ENCODE measurements around the gene DRG1.

DRG1 gene

GRCh38 chr22:31465307-31465706, 65.9 kb downstream of the DRG1 start:
- Histone ChIP-seq H3K36me3 (ENCODE audit: insufficient read depth, low read length) (peaks cover 79% of the 10 kb centered on the region), H3K9me3 (ENCODE audit: insufficient read depth, low read depth, low read length) (no peaks in the 10 kb centered on the region), H3K4me1 (ENCODE audit: insufficient read depth, low read length, poor library complexity, severe bottlenecking) (no peaks in the 10 kb centered on the region), H2AFZ (ENCODE audit: low read length) (no peak overlapping the region), H3K9me2 (replicated peaks; ENCODE audit: low read depth, low read length) (no peaks in the 10 kb centered on the region), H3K79me2 (ENCODE audit: insufficient read depth, low read length) (no peaks in the 10 kb centered on the region; the same call in 1 of the 2 replicates), H4K20me1 (ENCODE audit: insufficient read depth, low read length, poor library complexity, severe bottlenecking) (peaks cover 7% of the 10 kb centered on the region), H3K27me3 (ENCODE audit: insufficient read depth, low read length, poor library complexity, severe bottlenecking) (no peaks in the 10 kb centered on the region), H3K4me2 (ENCODE audit: low read depth, low read length, poor library complexity, severe bottlenecking) (no peak overlapping the region), H3F3A (ENCODE audit: low read depth) (no peaks in the 10 kb centered on the region), H3K9ac (ENCODE audit: low read depth, low read length, poor library complexity, severe bottlenecking) (no peak overlapping the region), H3K4me3 (ENCODE audit: low read length, poor library complexity, severe bottlenecking) (no peak overlapping the region)
- TF ChIP-seq CTCF (conservative IDR thresholded peaks at IDR 0.05; ENCODE audit: low read length) (no peak), EZH2phosphoT487 (IDR thresholded peaks at IDR 0.05; ENCODE audit: borderline replicate concordance) (no peak)

GRCh38 chr22:31474743-31475142, 75.3 kb downstream of the DRG1 start:
- peaks cover 72% of the 10 kb centered on the region for H3K79me2 ChIP-seq (ENCODE audit: insufficient read depth, low read length)
- H3K9me3 ChIP-seq (ENCODE audit: insufficient read depth, low read depth, low read length) = no peaks in the 10 kb centered on the region
- H3F3A ChIP-seq (ENCODE audit: low read depth) = no peaks in the 10 kb centered on the region
- no peaks in the 10 kb centered on the region for H3K27me3 ChIP-seq (ENCODE audit: insufficient read depth, low read length, poor library complexity, severe bottlenecking)
- no peak overlapping the region for H2AFZ ChIP-seq (ENCODE audit: low read length)
- H3K9ac ChIP-seq (ENCODE audit: low read depth, low read length, poor library complexity, severe bottlenecking) = no peak overlapping the region
- H3K36me3 ChIP-seq (ENCODE audit: insufficient read depth, low read length) = peaks cover 42% of the 10 kb centered on the region; the same call in 1 of the 2 replicates
- no peak overlapping the region for H3K4me2 ChIP-seq (ENCODE audit: low read depth, low read length, poor library complexity, severe bottlenecking)
- no peak overlapping the region for H3K4me3 ChIP-seq (ENCODE audit: low read length, poor library complexity, severe bottlenecking)
- no peaks in the 10 kb centered on the region for H3K9me2 ChIP-seq (replicated peaks; ENCODE audit: low read depth, low read length)
- H4K20me1 ChIP-seq (ENCODE audit: insufficient read depth, low read length, poor library complexity, severe bottlenecking) = peaks cover 25% of the 10 kb centered on the region
- H3K4me1 ChIP-seq (ENCODE audit: insufficient read depth, low read length, poor library complexity, severe bottlenecking) = peaks cover 6% of the 10 kb centered on the region
- TF ChIP-seq EZH2phosphoT487 (IDR thresholded peaks at IDR 0.05; ENCODE audit: borderline replicate concordance) (no peak), CTCF (conservative IDR thresholded peaks at IDR 0.05; ENCODE audit: low read length) (no peak)

GRCh38 chr22:31475800-31476199, 76.4 kb downstream of the DRG1 start:
- Histone ChIP-seq H3K36me3 (ENCODE audit: insufficient read depth, low read length) (peaks cover 43% of the 10 kb centered on the region; the same call in 1 of the 2 replicates), H3K79me2 (ENCODE audit: insufficient read depth, low read length) (peaks cover 81% of the 10 kb centered on the region), H3K4me2 (ENCODE audit: low read depth, low read length, poor library complexity, severe bottlenecking) (no peak overlapping the region), H3K9me3 (ENCODE audit: insufficient read depth, low read depth, low read length) (no peaks in the 10 kb centered on the region), H3K9me2 (replicated peaks; ENCODE audit: low read depth, low read length) (no peaks in the 10 kb centered on the region), H3K27me3 (ENCODE audit: insufficient read depth, low read length, poor library complexity, severe bottlenecking) (no peaks in the 10 kb centered on the region), H3K4me3 (ENCODE audit: low read length, poor library complexity, severe bottlenecking) (no peak overlapping the region), H3K4me1 (ENCODE audit: insufficient read depth, low read length, poor library complexity, severe bottlenecking) (peaks cover 6% of the 10 kb centered on the region), H2AFZ (ENCODE audit: low read length) (no peak overlapping the region), H4K20me1 (ENCODE audit: insufficient read depth, low read length, poor library complexity, severe bottlenecking) (peaks cover 25% of the 10 kb centered on the region), H3K9ac (ENCODE audit: low read depth, low read length, poor library complexity, severe bottlenecking) (no peak overlapping the region), H3F3A (ENCODE audit: low read depth) (no peaks in the 10 kb centered on the region)
- TF ChIP-seq EZH2phosphoT487 (IDR thresholded peaks at IDR 0.05; ENCODE audit: borderline replicate concordance) (no peak), CTCF (conservative IDR thresholded peaks at IDR 0.05; ENCODE audit: low read length) (no peak)
